HAP-1 (cell line): ENCODE data around the gene SETD2.
"Not testable (repeated sequence)": the region's sequence is repeated elsewhere in the genome, so short reads cannot be mapped to it uniquely, and the experiment has no call there.

ENCODE experiments used
- DNase-seq, 2 experiments: peaks; one replicate each; pipeline ENCODE4 v3.0.0-alpha.2; 2016 to 2020; ENCODE audit warnings: low spot score in 2 of 2
- H3K27me3 ChIP-seq: fragments of 250-450 bp; sonication (Bioruptor Pico); 2 replicates; pipeline ENCODE4 v1.5.1; 2020; ENCODE audit warnings: low read depth, mild to moderate bottlenecking, moderate library complexity
- H3K36me3 ChIP-seq: fragments of 250-450 bp; sonication (Bioruptor Pico); replicated peaks from 2 replicates; pipeline ENCODE4 v1.5.1; 2020; ENCODE audit warnings: mild to moderate bottlenecking
- H3K4me1 ChIP-seq: fragments of 250-450 bp; sonication (Bioruptor Pico); 2 replicates; pipeline ENCODE4 v1.5.1; 2020; ENCODE audit warnings: mild to moderate bottlenecking
- H3K4me3 ChIP-seq: fragments of 250-450 bp; sonication (Bioruptor Pico); 2 replicates; pipeline ENCODE4 v1.5.1; 2020; ENCODE audit warnings: mild to moderate bottlenecking, moderate library complexity
- H3K9me3 ChIP-seq: fragments of 250-450 bp; sonication (Bioruptor Pico); 2 replicates; pipeline ENCODE4 v1.5.1; 2020; ENCODE audit warnings: mild to moderate bottlenecking, moderate library complexity
- in situ Hi-C: fragments of 300-500 bp; cut with MboI; formaldehyde crosslinking; loops from 3 replicates; pipeline ENCODE4 v1.14.3; 2020; ENCODE audit warnings: low sequenced_read_pairs, inconsistent platforms, mixed read lengths

The SETD2 gene

DNA sequence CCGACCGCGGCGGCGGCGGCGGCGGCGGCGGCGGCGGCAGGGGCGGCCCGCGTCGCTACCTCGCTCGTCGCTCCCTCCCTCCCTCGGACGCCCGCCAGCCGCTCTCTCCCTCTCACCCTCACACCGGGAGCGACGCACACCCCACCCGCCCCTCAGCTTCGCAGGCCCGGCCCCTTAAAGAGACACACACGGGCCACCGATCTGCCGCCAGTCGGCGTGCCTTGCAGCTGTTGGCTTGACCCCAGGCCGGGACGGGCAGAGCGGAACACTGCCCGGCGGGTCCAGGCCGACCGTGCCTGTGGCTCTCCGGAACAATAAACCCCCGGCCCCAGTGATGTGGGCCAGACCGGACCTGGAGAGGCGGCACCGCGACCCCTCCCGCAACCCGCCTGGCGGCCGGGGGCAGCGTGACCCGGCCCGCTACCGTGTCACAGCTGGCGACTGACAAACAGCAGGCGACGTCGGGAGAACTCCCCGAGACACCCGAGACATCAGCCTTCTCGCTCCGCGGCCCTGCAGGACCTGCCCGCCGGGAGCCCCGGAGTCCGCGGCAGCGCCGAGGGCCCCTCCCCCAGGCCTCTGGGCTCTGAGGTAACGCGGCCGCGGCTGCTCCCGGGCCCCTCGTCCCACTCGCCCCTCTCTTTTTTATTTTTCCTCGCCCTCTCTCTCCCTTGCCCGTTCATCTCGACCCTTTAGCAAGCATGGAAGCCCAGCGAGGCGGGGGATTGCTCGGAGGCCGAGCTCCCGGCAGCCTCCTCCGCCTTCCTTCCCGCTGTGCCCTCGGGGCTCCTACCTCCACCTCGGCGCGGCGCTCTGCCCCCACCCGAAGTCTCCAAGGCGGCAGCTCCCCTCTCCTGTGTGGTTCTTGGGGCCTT, at the start of gene SETD2:
TSS of gene SETD2 (minus strand) at position 107 of the 875 bp plus-strand sequence. CDS start 189 bp downstream, outside the sequence.
- no peaks in the 10 kb centered on the region for H3K27me3 ChIP-seq
- in situ Hi-C loops = no loop called here
- peak within 1 kb of the TSS; percentile 90 for H3K4me3 ChIP-seq
- no peaks in the 10 kb centered on the region for H3K9me3 ChIP-seq
- DNase-seq = peak; percentile 89 to 97
- peaks cover 14% of the 10 kb centered on the region for H3K4me1 ChIP-seq
- peaks cover 7% of the 10 kb centered on the region; the same call in 1 of the 2 replicates for H3K36me3 ChIP-seq

DNA sequence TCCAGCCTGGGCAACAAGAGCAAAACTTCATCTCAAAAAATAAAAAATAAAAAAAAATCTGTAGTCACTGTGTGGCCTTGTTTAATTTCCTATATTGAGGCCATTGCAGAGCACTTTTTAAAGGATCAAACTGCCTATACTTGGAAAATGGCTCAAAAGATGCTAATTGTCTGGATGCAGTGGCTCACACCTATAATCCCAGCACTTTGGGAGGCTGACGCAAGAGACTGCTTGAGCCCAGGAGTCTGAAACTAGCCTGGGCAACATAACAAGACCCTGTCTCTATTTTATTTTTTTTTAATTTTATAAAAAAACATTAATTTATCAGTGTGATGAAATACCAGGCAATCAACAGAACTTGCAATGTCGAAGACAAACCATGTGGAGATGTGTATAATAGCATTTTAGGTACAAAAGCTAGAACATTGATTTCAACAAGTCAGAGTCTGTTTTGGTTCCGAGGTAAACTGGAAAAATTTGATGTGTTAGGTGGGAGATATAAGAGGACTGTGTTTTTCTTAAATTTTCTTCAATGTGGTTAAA, 47.0 kb upstream of the SETD2 start:
- in situ Hi-C loops = no loop called here
- DNase-seq = no peak
- H3K9me3 ChIP-seq = no peaks in the 10 kb centered on the region

DNA sequence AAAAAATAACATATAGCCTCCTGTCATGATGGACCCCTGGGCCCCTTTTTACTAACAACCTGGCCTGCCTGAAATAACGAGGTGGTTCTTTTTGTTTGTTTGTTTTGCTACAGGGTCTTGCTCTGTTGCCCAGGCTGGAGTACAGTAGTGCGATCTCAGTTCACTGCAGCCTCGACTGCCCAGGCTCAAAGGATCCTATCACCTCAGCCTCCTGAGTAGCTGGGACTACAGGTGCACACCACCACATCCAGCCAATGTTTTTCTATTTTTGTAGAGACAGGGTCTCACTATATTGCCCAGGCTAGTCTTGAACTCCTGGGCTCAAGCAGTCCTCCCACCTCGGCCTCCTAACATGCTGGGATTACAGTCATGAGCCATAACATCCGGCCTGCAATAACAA, 42.1 kb upstream of the SETD2 start:
- H3K4me3 ChIP-seq, in situ Hi-C loops, DNase-seq, H3K9me3 ChIP-seq, H3K4me1 ChIP-seq, H3K36me3 ChIP-seq, H3K27me3 ChIP-seq: not testable (repeated sequence)

More for the DNA sequence above, 47.0 kb upstream of the SETD2 start:
- no peaks in the 10 kb centered on the region for H3K27me3 ChIP-seq
- H3K36me3 ChIP-seq = no peaks in the 10 kb centered on the region
- no peak overlapping the region for H3K4me3 ChIP-seq
- no peaks in the 10 kb centered on the region for H3K4me1 ChIP-seq

- DNase-seq = no peak
- in situ Hi-C loops = no loop called here
- Histone ChIP-seq H3K27me3 (no peaks in the 10 kb centered on the region), H3K4me1 (no peaks in the 10 kb centered on the region), H3K36me3 (no peaks in the 10 kb centered on the region), H3K4me3 (no peak overlapping the region), H3K9me3 (no peaks in the 10 kb centered on the region)
Measured at GRCh38 chr3:47204875-47205274, 41.0 kb upstream of the SETD2 start.

- H3K36me3 ChIP-seq = no peaks in the 10 kb centered on the region
- no peaks in the 10 kb centered on the region for H3K9me3 ChIP-seq
- no peak overlapping the region for H3K4me3 ChIP-seq
- DNase-seq = no peak
- in situ Hi-C loops = no loop called here
- no peaks in the 10 kb centered on the region for H3K27me3 ChIP-seq
- no peaks in the 10 kb centered on the region for H3K4me1 ChIP-seq
Measured at GRCh38 chr3:47202542-47202941, 38.6 kb upstream of the SETD2 start.

GRCh38 chr3:47197287-47197686, 33.4 kb upstream of the SETD2 start:
- DNase-seq = no peak
- Histone ChIP-seq H3K27me3 (no peaks in the 10 kb centered on the region), H3K4me1 (no peaks in the 10 kb centered on the region), H3K9me3 (no peaks in the 10 kb centered on the region), H3K4me3 (no peak overlapping the region), H3K36me3 (no peaks in the 10 kb centered on the region)
- in situ Hi-C loops = no loop called here

GRCh38 chr3:47194994-47195393, 31.1 kb upstream of the SETD2 start:
- Histone ChIP-seq H3K27me3 (no peaks in the 10 kb centered on the region), H3K9me3 (no peaks in the 10 kb centered on the region), H3K4me3 (no peak overlapping the region), H3K4me1 (no peaks in the 10 kb centered on the region), H3K36me3 (no peaks in the 10 kb centered on the region)
- in situ Hi-C loops = no loop called here
- no peak for DNase-seq

DNA sequence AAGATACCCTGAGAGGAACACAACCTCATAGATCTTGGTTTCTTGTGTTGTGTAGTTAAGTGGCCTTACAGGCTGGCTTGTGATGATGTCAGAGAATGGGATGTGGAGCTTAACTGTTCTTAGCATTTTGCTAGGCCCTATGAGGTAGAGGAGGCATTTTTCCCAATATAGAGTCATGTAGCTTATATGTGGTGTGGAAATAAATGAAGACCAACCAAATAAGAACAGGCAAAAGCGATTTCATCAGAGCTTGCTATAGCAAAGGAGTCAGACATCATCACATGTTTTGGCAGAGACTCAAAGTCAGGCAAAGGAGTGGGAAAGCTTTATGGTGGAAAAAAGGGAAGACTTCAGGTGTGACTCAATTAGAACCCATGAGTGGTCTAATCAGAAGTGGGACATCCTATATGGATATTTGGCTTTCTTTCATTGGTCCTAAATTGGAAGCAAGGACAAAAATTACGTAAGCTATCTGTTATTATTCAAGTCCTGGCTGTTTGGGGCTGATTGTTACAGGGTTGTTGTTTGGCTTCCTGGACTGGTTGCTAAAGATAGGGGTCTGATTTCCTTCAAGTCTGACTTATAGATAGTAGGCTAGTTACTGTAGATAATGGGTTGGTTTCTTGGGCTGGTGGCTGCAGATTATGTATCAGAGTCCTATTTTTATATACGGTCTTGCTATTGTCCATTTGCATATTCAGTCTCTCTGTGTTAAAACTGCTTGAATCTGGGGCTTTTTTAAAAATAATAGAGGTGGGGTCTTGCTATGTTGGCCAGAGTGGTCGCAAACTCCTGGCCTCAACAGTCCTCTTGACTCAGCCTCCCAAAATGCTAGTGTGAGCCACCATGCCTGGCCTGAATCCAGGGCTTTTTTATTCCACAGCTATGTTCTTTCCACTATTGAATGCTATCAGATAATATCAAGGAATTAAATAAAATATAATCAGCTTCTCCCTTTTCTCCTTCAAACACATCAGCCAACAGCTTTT, 30.3 kb upstream of the SETD2 start:
- in situ Hi-C loops = no loop called here
- H3K9me3 ChIP-seq = no peaks in the 10 kb centered on the region
- H3K36me3 ChIP-seq = no peaks in the 10 kb centered on the region
- H3K4me3 ChIP-seq = no peak overlapping the region
- H3K4me1 ChIP-seq = no peaks in the 10 kb centered on the region
- no peak for DNase-seq
- H3K27me3 ChIP-seq = no peaks in the 10 kb centered on the region

DNA sequence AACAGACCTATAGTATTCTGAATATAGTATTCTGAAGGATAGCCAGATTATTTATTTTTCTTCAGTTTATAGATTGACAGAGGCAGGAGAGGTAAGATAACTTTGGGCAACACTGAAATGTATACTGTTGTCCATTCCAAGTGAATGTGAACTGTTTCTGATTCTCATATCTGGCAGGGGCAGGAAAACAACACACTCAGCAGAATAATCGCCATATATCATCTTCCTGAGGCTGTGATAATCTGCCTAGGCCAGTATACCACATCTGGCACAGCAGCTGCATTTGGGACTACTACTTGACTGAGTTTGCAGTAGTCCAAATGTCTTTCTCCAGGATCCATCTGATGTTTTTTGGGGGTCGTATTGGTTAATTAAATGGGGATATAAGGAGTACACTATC, 22.4 kb upstream of the SETD2 start:
- no peaks in the 10 kb centered on the region for H3K36me3 ChIP-seq
- no peak overlapping the region for H3K4me3 ChIP-seq
- no peaks in the 10 kb centered on the region for H3K27me3 ChIP-seq
- no peaks in the 10 kb centered on the region for H3K4me1 ChIP-seq
- in situ Hi-C loops = no loop called here
- H3K9me3 ChIP-seq = no peaks in the 10 kb centered on the region
- no peak for DNase-seq

DNA sequence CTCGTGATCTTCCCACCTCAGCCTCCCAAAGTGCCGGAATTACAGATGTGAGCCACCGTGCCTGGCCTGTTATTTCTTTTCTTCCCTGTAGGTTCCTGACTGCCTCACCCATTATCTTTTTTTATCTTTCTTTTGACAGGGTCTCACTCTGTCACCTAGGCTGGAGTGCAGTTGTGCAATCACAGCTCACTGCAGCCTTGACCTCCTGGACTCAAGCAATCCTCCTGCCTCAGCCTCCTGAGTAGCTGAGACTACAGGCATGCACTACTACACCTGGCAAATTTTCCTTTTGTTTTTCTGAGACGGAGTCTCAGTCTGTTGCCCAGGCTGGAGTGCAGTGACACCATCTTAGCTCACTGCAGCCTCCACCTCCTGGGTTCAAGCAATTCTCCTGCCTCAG, 17.8 kb upstream of the SETD2 start:
- H3K9me3 ChIP-seq, H3K27me3 ChIP-seq, H3K4me3 ChIP-seq, H3K4me1 ChIP-seq, DNase-seq, H3K36me3 ChIP-seq, in situ Hi-C loops: not testable (repeated sequence)

DNA sequence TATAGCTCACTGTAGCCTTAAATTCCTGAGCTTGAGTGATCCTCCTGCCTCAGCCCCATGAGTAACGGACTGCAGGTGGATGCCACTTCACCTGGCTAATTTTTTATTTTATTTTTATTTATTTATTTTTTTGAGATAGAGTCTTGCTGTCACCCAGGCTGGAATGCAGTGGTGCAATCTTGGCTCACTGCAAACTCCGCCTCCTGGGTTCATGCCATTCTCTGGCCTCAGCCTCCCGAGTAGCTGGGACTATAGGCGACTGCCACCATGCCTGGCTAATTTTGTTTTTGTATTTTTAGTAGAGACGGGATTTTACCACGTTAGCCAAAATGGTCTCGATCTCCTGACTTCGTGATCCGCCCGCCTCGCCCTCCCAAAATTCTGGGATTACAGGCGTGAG, 16.1 kb upstream of the SETD2 start:
- H3K9me3 ChIP-seq, H3K4me3 ChIP-seq, H3K4me1 ChIP-seq, H3K36me3 ChIP-seq, H3K27me3 ChIP-seq, in situ Hi-C loops, DNase-seq: not testable (repeated sequence)

DNA sequence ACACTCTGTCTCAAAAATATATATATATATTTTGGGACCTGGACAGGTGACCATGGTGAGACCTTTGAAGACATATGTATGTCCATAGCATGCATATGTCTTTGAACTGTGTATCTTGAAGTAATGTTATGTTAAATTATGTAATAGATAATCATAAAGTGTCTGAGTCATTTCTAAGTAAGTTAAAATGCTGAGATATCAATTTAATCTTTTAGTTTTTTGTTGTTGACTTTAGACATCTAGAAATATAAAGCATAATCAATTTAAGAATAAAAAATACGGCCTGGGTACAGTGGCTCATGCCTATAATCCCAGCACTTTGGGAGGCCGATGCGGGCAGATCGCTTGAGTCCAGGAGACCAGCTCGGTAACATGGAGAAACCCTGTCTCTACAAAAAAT, 12.7 kb upstream of the SETD2 start:
- Histone ChIP-seq H3K4me3 (no peak overlapping the region), H3K4me1 (no peaks in the 10 kb centered on the region; the same call in 1 of the 2 replicates), H3K36me3 (peaks cover 10% of the 10 kb centered on the region), H3K27me3 (no peaks in the 10 kb centered on the region), H3K9me3 (no peaks in the 10 kb centered on the region)
- no peak for DNase-seq
- in situ Hi-C loops = no loop called here

DNA sequence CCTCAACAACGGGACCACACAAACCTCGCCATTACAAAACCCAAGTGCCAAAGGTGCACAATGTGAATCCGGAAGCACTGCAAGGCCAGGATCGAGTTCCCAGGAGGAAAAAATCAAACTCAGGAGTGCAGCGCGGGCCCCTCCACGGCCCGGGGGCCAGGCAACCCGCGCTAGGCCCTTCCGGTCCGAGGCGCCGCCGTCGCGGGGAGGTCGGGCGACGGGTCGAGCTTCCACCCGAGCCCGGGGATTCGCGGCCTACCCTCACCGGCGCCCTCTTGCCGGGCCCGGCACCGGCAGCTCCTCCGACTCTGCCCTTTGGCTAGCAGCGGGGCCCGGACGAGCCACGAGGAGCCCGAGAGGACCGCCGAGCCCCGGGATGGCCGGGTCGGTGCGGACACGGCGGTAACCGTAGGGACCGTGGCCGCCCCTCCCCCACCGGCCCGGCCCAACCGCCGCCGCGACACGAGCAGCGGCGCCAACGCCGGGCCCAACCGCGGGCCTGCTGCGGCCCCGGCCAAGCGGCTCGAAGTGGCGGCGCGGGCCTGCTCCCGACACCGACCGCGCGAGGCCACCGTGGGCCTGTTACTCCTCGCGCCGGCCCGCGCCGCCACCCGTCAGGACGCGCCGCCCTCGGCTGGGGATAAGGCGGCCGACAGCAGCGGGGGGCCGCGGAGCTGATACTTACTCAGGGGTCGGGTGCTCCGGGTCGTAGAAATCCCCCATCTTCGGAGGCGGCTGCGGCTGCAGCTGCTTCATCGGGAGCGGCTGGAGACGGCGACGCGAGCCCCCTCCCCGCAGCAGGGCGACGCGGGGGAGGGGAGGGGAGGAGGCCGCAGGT, 525 bp downstream of the SETD2 start:
- peak; percentile 26 to 51 for DNase-seq
- no peaks in the 10 kb centered on the region for H3K9me3 ChIP-seq
- H3K27me3 ChIP-seq = no peaks in the 10 kb centered on the region
- H3K4me1 ChIP-seq = peaks cover 14% of the 10 kb centered on the region
- peaks cover 7% of the 10 kb centered on the region; the same call in 1 of the 2 replicates for H3K36me3 ChIP-seq
- in situ Hi-C loops = no loop called here
- peak overlapping the region; percentile 90 for H3K4me3 ChIP-seq
